MCF 10A (cell line): ENCODE results near the gene OR52E5. TPM values are rescaled to one million over a fixed set of nuclear protein-coding genes. Genes with fewer than 3 reads are reported as not detected.

ENCODE experiments used
- BruUV-seq: library from RNA; stranded (reverse); fragments of 400-500 nt; replicated peaks from 2 replicates; lab custom pipeline; 2021; lab: Mats Ljungman, UMichigan
- CTCF ChIA-PET: fragments of 300-600 bp; sonication (Branson Sonifier 250); formaldehyde crosslinking; extraction: SDS; loops from one replicate; lab custom pipeline; 2021; ENCODE audit warnings: antibody characterized with exemption, inconsistent platforms; lab: Yijun Ruan, JAX
- POLR2A ChIA-PET: fragments of 300-600, 350-650 bp; sonication (Branson Sonifier 250); formaldehyde crosslinking; extraction: SDS; loops from one replicate; lab custom pipeline; 2020; ENCODE audit warnings: antibody characterized with exemption, inconsistent platforms; lab: Yijun Ruan, JAX
- DNase-seq: peaks from one replicate; pipeline ENCODE4 v3.0.0-alpha.2; 2018; ENCODE audit not compliant: unreplicated experiment
- H3K27ac Mint-ChIP-seq: one replicate; pipeline ENCODE4 v1.8.0; 2022; ENCODE audit warnings: mild to moderate bottlenecking, low read depth, mixed read lengths; ENCODE audit not compliant: unreplicated experiment
- H3K27me3 Mint-ChIP-seq: one replicate; pipeline ENCODE4 v1.8.0; 2022; ENCODE audit warnings: mixed read lengths; ENCODE audit not compliant: insufficient read depth, unreplicated experiment
- H3K36me3 Mint-ChIP-seq: one replicate; pipeline ENCODE4 v1.8.0; 2022; ENCODE audit warnings: mild to moderate bottlenecking, moderate library complexity, mixed read lengths; ENCODE audit not compliant: insufficient read depth, unreplicated experiment
- H3K4me1 Mint-ChIP-seq: one replicate; pipeline ENCODE4 v1.8.0; 2022; ENCODE audit warnings: mixed read lengths; ENCODE audit not compliant: insufficient read depth, unreplicated experiment
- H3K4me3 Mint-ChIP-seq: one replicate; pipeline ENCODE4 v1.8.0; 2022; ENCODE audit warnings: mild to moderate bottlenecking, moderate library complexity, mixed read lengths; ENCODE audit not compliant: unreplicated experiment
- H3K9me3 Mint-ChIP-seq: one replicate; pipeline ENCODE4 v1.8.0; 2022; ENCODE audit warnings: mixed read lengths; ENCODE audit not compliant: unreplicated experiment
- CTCF ChIP-seq: fragments of 200-600 bp; IDR thresholded peaks from one replicate; pipeline ENCODE4 v1.8.0; 2022; ENCODE audit warnings: antibody characterized with exemption, mild to moderate bottlenecking; ENCODE audit not compliant: unreplicated experiment
- intact Hi-C: fragments of 100-400 bp; cut with micrococcal nuclease; formaldehyde crosslinking; loops from 2 replicates; pipeline ENCODE4 v1.14.1; 2022
- total RNA-seq: library from RNA; stranded (reverse); gene quantifications from 2 replicates; pipeline ENCODE4 v1.2.3, GENCODE V29; 2022

The OR52E5 gene
- total RNA-seq, 1 experiment from 2014 or later = not detected

- TF ChIP-seq CTCF = no peak
- Mint-ChIP-seq H3K4me1 (no peaks in the 10 kb centered on the region), H3K27ac (no peak overlapping the region), H3K27me3 (peaks cover 15% of the 10 kb centered on the region), H3K9me3 (no peaks in the 10 kb centered on the region), H3K4me3 (no peak overlapping the region), H3K36me3 (no peaks in the 10 kb centered on the region)
- intact Hi-C loops = no loop called here
- BruUV-seq = no TSS peak
- ChIA-PET POLR2A (no interaction called here), CTCF (no interaction called here)
- DNase-seq = no peak
These were observed 6.5 kb downstream of the OR52E5 start for GRCh38 chr11:5899534-5899933.

GRCh38 chr11:5910540-5910939 is 17.5 kb downstream of the OR52E5 start:
- ChIA-PET POLR2A (no interaction called here), CTCF (interaction anchor here (1.3 kb wide), 1 partner anchor 19 kb away, joined by 4 read pairs; no protein-coding TSS in a partner anchor)
- Mint-ChIP-seq H3K9me3 (peaks cover 4% of the 10 kb centered on the region), H3K4me1 (no peaks in the 10 kb centered on the region), H3K27ac (no peak overlapping the region), H3K4me3 (no peak overlapping the region), H3K36me3 (no peaks in the 10 kb centered on the region), H3K27me3 (no peaks in the 10 kb centered on the region)
- intact Hi-C loops = no loop called here
- no TSS peak for BruUV-seq
- no peak for TF ChIP-seq CTCF
- DNase-seq = no peak

- no TSS peak for BruUV-seq
- intact Hi-C loops = no loop called here
- no peak overlapping the region for H3K4me3 Mint-ChIP-seq
These were observed 29.9 kb downstream of the OR52E5 start for GRCh38 chr11:5922749-5923426.

GRCh38 chr11:5923427-5923776 is 30.4 kb downstream of the OR52E5 start:
- Mint-ChIP-seq H3K4me3 (no peak overlapping the region), H3K27ac (no peak overlapping the region), H3K36me3 (no peaks in the 10 kb centered on the region), H3K27me3 (no peaks in the 10 kb centered on the region), H3K4me1 (peaks cover 4% of the 10 kb centered on the region), H3K9me3 (peaks cover 20% of the 10 kb centered on the region)
- BruUV-seq = no TSS peak
- no peak for TF ChIP-seq CTCF
- DNase-seq = no peak
- intact Hi-C loops = no loop called here
- POLR2A ChIA-PET = no interaction called here
- CTCF ChIA-PET = no interaction called here

More at GRCh38 chr11:5922749-5923426, 29.9 kb downstream of the OR52E5 start:
- peak; percentile 63 for DNase-seq
- Mint-ChIP-seq H3K4me1 (peaks cover 4% of the 10 kb centered on the region), H3K27ac (no peak overlapping the region), H3K27me3 (no peaks in the 10 kb centered on the region), H3K9me3 (peaks cover 16% of the 10 kb centered on the region), H3K36me3 (no peaks in the 10 kb centered on the region)
- ChIA-PET POLR2A (no interaction called here), CTCF (interaction anchor here (0.6 kb wide), 1 partner anchor 932 kb away, joined by 3 read pairs; no protein-coding TSS in a partner anchor)
- no peak for TF ChIP-seq CTCF
